ENCODE data around the gene TSPAN14. TPM values are rescaled to one million over a fixed set of nuclear protein-coding genes. Genes with fewer than 3 reads are reported as not detected.

Gene TSPAN14
- total and polyA plus RNA-seq, 2 of the 13 experiments (the other 11 are each of a cell fraction or from before 2014, with no cell fraction given) = 24.1 to 80.6 TPM

DNA sequence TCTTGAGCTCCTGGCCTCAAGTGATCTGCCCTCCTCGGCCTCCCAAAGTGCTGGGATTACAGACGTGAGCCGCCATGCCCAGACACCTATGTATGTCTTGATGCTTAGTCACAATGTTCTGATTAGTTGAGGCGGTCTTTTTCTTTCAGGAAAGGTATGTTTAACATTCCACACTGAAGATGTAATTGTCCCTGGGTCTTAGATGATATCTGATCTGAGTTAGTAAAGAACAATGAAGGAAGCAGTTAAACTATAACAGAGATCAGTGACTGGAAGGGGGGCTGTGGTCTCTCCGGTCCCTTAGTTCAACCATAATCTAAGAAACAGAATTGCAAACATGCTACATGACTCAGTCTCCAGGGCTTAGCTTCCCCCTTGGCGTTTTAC, 52.1 kb downstream of the TSPAN14 start (continued):
- TF ChIP-seq PAXIP1 (CRISPR knock-in tag; conservative IDR thresholded peaks at IDR 0.05) (peak; percentile 51), LCORL (IDR thresholded peaks at IDR 0.05) (no peak), LCORL (CRISPR knock-in tag; IDR thresholded peaks at IDR 0.05) (0 out of 2 replicates have a peak, but pooled peaks have one; percentile 8), TEAD3 (CRISPR knock-in tag; optimal IDR thresholded peaks at IDR 0.05; ENCODE audit: borderline replicate concordance) (peak; percentile 63), SOX6 (IDR thresholded peaks at IDR 0.05) (no peak), SOX6 (CRISPR knock-in tag; IDR thresholded peaks at IDR 0.05) (peak; percentile 82; the same call in 1 of the 2 replicates), SOX5 (CRISPR knock-in tag; IDR thresholded peaks at IDR 0.05; ENCODE audit: borderline replicate concordance) (peak; percentile 91), ZNF784 (CRISPR knock-in tag; IDR thresholded peaks at IDR 0.05; ENCODE audit: borderline replicate concordance) (0 out of 2 replicates have a peak, but pooled peaks have one; percentile 9), ARID5B (CRISPR knock-in tag; IDR thresholded peaks at IDR 0.05) (peak; percentile 80), SAFB2 (CRISPR knock-in tag; IDR thresholded peaks at IDR 0.05; ENCODE audit: borderline replicate concordance, low read depth) (no peak), GATAD2A (CRISPR knock-in tag; IDR thresholded peaks at IDR 0.05) (peak; percentile 59), FOXK2 (IDR thresholded peaks at IDR 0.05) (no peak), CREM (IDR thresholded peaks at IDR 0.05) (0 out of 2 replicates have a peak, but pooled peaks have one; percentile 23), CREM (CRISPR knock-in tag; IDR thresholded peaks at IDR 0.05) (no peak)
